ENCODE measurements around the gene DRC7.

Gene DRC7

GRCh38 chr16:57679016-57679415 is 15.6 kb upstream of the DRC7 start:
- DNase-seq, result no peak

GRCh38 chr16:57679767-57680482 is 14.7 kb upstream of the DRC7 start:
- DNase-seq, result no peak

DNA sequence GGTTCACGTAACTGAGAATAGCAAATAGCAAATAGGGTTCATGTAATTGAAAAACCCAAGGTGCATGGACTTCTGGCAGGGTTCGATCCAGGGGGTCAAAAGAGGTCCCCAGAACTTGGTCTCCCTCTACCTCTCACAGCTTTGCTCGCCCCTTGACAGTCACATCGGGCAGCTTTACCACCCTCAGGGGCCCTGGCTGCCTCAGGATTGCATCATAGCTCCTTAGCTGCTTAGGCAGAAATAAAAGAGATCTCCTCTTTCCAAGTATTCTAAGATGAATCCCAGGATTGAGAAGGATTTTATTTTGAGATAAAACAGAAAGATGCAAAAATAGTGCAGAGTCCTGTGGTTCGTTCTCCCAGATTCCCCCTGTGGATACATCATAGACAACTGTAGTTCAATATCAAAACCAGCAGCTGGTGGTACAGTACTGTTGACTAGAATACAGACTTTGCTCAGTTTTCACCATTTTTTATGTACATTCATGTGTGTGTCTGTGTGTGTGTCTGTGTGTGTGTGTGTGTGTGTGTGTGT is 13.7 kb upstream of the DRC7 start:
- no peak for DNase-seq

- DNase-seq, result no peak
Observed at GRCh38 chr16:57681950-57682728, 12.5 kb upstream of the DRC7 start.

GRCh38 chr16:57682809-57683635 is 11.6 kb upstream of the DRC7 start:
- DNase-seq, result no peak

- DNase-seq, result no peak
Observed at GRCh38 chr16:57683636-57684545, 10.7 kb upstream of the DRC7 start.

DNA sequence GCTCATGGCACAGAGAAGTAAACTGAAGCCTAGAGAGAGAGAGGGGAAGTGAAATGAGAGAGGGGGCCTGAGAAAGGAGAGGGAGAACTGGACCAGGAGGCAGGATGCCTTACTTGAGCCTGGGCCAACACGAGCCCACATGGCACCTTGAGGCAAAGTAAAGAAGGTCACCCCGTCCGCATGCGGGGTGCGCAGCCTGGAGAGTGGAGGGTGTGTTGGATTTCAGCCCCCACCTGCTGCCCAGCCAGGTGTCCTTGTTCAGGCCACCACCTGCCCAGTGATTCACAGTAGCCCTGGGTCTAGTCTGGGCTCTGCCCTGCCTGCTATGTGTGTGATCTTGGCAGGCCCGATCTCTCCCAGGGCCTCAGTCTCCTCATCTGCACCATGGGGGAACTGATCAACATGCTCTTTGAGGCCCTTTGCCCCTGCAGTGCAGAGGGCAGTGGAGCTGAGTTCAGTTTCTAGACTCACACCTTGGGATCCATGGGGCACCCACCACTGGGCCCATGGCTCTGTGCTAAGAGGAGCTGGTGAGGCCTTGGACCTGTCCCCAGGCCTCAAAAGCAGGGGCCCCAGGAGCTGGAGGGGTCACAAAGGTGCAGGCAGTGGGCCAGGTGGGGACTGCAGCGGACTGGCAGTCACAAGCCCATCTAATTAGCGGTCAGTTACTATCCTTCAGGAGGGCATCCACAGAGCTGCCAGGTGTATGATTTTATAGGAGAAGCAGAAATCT is 9.8 kb upstream of the DRC7 start:
- DNase-seq, result no peak

DNA sequence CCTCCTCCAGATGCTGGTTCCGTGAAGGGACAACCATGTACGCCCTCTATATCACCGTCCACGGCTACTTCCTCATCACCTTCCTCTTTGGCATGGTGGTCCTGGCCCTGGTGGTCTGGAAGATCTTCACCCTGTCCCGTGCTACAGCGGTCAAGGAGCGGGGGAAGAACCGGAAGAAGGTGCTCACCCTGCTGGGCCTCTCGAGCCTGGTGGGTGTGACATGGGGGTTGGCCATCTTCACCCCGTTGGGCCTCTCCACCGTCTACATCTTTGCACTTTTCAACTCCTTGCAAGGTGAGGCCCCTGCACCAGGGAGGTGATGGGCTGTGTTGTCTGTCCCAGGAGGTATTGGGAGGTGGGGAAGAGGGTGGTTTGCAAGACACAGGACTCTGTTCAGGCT is 9.0 kb upstream of the DRC7 start:
- DNase-seq, result no peak

DNA sequence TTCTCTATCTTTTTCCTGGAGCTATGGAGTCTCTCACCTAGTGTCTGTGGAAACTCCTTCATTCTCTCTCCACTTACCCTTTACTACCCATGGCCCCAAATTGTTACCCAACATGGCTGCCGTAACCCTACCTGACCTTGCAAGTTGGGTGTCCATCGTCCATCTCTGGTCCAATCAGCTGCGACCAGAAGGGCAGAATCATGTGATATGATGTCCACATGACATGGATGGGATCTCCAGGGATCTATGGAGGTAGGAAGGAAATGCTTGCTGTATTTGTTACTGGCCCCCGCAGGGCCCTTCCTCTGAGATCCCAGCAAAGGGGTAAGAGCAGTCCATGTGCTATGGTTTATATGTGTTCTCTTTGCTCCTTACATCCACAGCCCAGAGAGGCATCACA is 8.0 kb upstream of the DRC7 start:
- DNase-seq, result no peak

- no peak for DNase-seq
Observed at GRCh38 chr16:57687363-57687929, 7.2 kb upstream of the DRC7 start.

DNA sequence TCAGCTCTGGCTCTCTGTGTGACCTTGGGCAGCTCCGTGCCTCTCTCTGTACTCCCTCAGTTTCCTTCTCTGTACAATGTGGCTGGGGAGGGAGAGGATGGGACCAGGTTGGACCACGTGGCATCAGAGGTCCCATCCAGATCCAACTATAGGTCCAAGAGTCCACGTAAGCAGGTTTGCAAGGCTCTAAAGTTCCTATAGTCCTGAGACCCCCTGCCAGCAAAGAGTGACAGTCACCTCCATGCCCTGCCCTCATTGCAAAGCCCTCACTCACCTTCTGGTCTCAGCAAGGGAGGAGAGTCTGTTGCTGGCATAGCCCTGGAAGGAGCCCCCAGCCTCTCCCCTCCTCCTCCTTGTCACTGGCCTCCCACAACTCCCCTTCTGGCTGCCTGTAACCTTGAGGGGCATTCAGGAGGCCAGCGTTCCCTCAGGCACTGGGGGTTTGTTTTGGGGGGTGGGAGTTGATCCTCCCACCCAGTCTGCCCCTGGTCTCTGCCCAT is 6.1 kb upstream of the DRC7 start:
- no peak for DNase-seq

DNA sequence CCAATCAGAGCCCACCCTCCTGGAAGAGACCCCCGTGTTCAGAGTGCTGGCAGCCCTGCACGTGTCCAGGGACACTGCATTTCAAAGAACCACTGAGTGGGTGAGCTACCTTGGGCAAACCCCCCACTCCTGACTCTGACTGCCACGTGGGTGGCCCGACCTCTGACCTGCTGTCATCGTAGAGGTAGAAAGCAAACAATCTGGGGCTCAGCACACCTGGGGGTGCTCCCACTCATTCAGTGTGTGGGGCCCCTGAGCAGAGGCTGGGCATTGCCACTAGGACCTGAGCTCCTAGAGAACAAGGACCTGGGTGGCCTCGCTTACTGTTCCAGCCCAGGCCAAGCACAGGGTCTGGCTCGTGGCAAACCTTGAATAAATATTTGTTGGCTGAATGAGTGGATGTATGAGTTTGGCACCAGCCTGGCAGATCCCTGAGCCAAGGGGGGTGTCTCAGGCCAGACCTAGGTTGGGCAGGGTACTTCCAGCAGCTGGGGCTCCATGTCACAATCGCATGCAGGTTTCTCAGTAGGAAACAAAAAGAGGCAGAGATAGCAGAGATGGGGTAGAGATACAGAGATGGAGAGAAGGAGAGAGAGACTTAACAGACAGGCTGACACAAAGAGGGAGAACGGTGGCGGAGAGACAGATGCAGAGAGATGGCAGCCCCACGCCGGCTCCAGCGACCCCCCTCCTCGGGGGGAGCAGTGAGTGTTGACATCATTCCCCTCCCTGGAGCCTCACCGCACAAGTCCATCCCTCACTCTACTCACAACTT is 5.4 kb upstream of the DRC7 start:
- DNase-seq, result no peak

- DNase-seq, result peak; percentile 46
Observed at GRCh38 chr16:57689762-57690558, 4.6 kb upstream of the DRC7 start.

DNA sequence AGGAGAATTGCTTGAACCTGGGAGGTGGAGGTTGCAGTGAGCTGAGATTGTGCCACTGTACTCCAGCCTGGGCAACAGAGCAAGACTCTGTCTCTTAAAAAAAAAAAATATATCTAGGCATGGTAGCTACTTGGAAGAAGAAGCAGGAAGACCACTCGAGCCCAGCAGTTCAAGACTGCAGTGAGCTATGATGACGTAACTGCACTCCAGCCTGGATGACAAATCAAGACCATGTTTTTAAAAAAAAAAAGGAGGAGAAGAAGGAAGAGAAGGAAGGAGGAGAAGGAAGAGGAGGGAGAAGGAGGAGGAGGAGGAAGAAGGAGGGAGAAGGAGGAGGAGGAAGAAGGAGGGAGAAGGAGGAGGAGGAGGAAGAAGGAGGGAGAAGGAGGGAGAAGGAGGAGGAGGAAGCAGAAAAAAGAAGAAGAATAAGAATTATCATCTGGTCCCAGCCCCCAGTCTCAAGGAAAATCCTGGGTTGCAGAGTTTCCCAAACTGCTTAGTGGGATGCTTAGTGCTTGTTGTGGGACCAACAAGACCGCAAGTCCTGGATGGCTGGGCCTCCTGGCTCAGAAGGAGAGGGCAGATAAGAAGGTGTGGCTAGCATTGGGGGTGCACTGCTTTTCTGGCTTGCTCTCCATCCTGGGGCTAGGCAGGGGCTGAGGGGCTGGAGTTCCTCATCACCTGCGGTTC is 3.7 kb upstream of the DRC7 start:
- DNase-seq, result no peak

GRCh38 chr16:57692636-57693035 is 2.0 kb upstream of the DRC7 start:
- no peak for DNase-seq

DNA sequence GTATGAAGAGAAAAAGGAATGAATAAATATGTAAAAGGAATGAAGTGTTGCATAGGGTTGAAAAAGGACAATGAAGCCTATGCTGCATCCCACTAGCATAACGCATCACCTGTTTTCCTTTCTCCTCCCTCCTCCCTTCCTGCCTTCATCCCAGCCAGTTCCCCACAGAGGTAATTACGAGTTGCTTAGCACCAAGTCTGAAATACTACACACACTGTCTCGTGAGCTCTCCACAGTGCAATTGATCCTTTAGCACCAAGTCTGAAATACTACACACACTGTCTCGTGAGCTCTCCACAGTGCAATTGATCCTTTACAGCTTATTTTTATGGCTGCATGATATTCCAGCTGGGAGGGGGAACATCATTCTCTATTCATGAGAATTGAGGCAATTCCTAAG is 1.1 kb upstream of the DRC7 start:
- no peak for DNase-seq

DNA sequence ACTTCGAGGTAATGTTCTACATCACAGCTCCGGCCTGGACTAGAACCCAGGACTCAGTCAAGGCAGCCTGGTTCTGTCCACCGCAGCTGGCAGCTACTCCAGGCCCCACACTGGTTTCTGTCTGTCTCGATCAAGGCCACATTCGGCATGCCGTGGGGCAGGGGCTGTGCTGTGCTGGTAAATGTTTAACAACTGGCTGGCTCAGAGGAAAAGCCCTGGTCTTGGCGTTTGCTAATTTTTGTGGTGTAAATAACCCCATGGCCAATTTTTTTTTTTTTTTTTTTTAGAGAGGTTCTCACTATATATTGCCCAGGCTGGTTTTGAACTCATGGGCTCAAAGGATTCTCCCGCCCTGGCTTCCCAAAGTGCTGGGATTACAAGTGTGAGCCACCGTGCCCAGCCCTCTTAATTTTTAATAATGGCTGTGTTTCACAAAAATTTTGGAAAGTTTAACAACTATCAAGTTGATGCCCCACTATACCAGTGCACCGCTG is 328 bp upstream of the DRC7 start:
- DNase-seq, result no peak

GRCh38 chr16:57695680-57696069 is 1.1 kb downstream of the DRC7 start:
- no peak for DNase-seq
